Stimulated activated naive CD8-positive, alpha-beta T cell treated with anti-CD3 and anti-CD28 coated beads, Interleukin-15, Interleukin-2, amounts not matched to agents 100 ng/mL and 50 ng/mL, for 24 hours (primary cell): ENCODE measurements around the gene WWOX.

Experiments
- H3K27ac Mint-ChIP-seq: one replicate; pipeline ENCODE4 v1.8.0; 2021; ENCODE audit warnings: mild to moderate bottlenecking, mixed read lengths
- H3K27me3 Mint-ChIP-seq: one replicate; pipeline ENCODE4 v1.8.0; 2021; ENCODE audit warnings: mixed read lengths
- H3K36me3 Mint-ChIP-seq: one replicate; pipeline ENCODE4 v1.8.0; 2021; ENCODE audit warnings: low read depth, mixed read lengths
- H3K4me1 Mint-ChIP-seq: one replicate; pipeline ENCODE4 v1.8.0; 2021; ENCODE audit warnings: low read depth, mixed read lengths
- H3K4me3 Mint-ChIP-seq: one replicate; pipeline ENCODE4 v1.8.0; 2021; ENCODE audit warnings: mild to moderate bottlenecking, mixed read lengths
- H3K9me3 Mint-ChIP-seq: one replicate; pipeline ENCODE4 v1.8.0; 2021; ENCODE audit warnings: mixed read lengths

Gene WWOX

GRCh38 chr16:78984887-78985464 is 885.5 kb downstream of the WWOX start:
- Mint-ChIP-seq H3K27me3 (no peaks in the 10 kb centered on the region), H3K27ac (no peak overlapping the region), H3K4me1 (peaks cover 4% of the 10 kb centered on the region), H3K4me3 (no peak overlapping the region), H3K9me3 (no peaks in the 10 kb centered on the region), H3K36me3 (no peaks in the 10 kb centered on the region)

DNA sequence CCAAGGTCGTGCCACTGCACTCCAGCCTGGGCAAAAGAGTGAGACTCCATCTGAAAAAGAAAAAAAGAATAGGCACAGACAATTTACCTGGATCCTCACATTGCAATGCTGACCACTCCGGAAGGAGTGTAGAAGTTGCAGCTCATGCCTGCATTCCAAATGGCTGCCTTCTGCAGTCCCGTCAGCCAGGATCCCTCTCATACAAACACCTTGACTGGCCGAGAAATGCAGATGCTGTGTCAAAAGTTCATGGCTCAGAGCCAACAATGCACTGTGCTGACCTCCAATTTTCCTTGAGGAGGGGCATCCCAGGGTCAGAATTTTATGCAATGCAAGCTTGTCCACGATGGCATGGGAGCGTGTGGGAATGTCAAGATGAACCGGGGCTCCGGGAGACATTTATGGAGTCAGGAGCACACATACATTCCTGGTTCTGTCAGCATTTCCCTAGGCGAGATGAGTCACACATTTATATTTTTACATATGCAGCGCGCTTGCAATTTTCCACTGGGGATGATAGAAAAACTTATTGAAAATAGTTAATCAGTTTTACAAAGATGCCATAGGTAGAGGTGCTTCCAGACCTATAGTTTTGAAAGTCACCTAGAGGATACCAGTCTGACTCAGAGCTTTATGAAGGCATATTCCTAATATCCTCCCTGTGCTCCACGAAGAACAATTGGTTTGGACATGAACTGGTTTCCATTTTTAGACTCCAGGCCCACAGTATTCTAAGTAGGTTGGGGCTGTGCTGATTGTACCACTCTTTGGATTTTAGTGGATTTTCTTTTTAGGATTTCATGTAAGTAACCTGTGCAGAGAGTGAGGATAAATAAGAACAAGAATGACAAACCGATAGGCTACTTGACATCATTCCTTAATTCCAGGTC is 886.5 kb downstream of the WWOX start:
- Mint-ChIP-seq H3K27me3 (no peaks in the 10 kb centered on the region), H3K9me3 (no peaks in the 10 kb centered on the region), H3K4me3 (no peak overlapping the region), H3K4me1 (peaks cover 4% of the 10 kb centered on the region), H3K36me3 (no peaks in the 10 kb centered on the region), H3K27ac (no peak overlapping the region)

DNA sequence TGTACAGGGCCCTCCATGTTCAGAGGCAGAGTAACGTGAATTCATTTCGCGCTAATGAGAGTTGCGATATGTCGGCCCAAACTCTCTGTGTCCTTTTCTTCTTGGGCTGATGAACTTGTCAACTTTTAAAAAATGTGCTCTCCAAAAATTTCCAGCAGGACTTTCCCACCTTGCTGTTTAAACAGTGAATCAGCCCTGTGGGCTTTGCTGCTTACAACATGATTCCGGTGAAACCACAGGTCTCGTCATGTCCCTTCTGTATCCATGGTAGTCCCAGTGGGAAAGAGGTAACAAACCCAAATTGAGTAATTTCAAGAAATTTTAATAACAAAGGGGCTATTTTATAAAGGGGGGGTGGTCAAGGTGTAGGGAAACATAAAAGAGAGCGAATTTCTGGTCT is 888.2 kb downstream of the WWOX start:
- Mint-ChIP-seq H3K9me3 (no peaks in the 10 kb centered on the region), H3K36me3 (no peaks in the 10 kb centered on the region), H3K27ac (no peak overlapping the region), H3K4me3 (no peak overlapping the region), H3K4me1 (peaks cover 4% of the 10 kb centered on the region), H3K27me3 (no peaks in the 10 kb centered on the region)

DNA sequence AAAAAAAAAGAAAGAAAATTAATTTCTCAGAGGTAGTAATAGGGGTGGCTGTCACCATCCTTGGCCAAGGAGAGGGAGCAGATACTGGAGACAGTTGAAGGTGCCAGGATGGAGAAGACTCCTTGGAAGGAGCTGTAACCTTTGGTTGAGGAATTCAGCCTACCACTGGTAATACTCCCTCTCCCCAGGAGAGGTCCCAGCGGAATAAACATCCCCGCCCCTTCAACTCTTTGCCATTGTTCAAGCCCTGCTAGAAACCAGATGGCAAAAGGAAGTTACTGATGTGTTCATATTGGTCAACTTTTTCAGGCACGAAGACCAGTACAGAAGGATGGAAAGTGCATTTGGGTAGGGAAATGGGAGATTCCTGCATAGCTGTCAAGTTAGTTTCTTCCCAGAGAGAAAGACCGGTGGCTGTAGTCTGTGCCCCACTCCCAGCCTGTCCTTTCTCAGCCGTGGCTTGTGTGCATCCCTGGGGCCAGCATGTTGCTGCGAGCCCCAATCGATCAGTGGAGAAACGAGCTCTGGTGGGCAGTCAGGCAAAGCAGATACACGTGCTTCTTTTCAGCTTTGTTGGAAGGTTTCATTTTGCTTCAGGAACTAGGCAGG is 889.0 kb downstream of the WWOX start:
- no peaks in the 10 kb centered on the region for H3K36me3 Mint-ChIP-seq
- no peak overlapping the region for H3K27ac Mint-ChIP-seq
- no peak overlapping the region for H3K4me3 Mint-ChIP-seq
- no peaks in the 10 kb centered on the region for H3K9me3 Mint-ChIP-seq
- no peaks in the 10 kb centered on the region for H3K27me3 Mint-ChIP-seq
- peaks cover 4% of the 10 kb centered on the region for H3K4me1 Mint-ChIP-seq

GRCh38 chr16:78990309-78990701 is 890.9 kb downstream of the WWOX start:
- Mint-ChIP-seq H3K27ac (no peak overlapping the region), H3K4me3 (no peak overlapping the region), H3K27me3 (no peaks in the 10 kb centered on the region), H3K36me3 (no peaks in the 10 kb centered on the region), H3K9me3 (no peaks in the 10 kb centered on the region), H3K4me1 (peaks cover 4% of the 10 kb centered on the region)

GRCh38 chr16:78992001-78992400 is 892.5 kb downstream of the WWOX start:
- H3K4me3 Mint-ChIP-seq = no peak overlapping the region
- no peaks in the 10 kb centered on the region for H3K27me3 Mint-ChIP-seq
- no peaks in the 10 kb centered on the region for H3K36me3 Mint-ChIP-seq
- no peaks in the 10 kb centered on the region for H3K9me3 Mint-ChIP-seq
- H3K4me1 Mint-ChIP-seq = peaks cover 4% of the 10 kb centered on the region
- H3K27ac Mint-ChIP-seq = no peak overlapping the region

DNA sequence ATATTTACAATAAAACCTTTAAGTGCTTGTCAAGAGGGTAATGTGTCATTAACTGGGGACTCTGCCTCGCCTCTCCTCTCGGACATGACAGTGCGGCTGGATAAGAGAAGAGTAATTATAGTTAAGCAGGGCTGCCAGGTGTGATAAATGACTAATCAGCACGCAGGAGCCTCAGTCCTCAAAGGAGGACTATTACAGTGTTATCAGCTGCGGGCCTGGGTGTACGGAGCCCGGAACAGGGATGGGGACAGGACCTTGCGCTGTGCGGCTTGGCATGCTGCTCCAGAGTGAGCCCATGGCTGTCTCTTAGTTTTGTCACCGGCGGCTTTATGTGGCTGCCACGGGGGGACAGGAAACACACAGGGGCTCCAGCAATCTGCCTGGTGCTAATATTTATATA is 893.9 kb downstream of the WWOX start:
- peaks cover 4% of the 10 kb centered on the region for H3K4me1 Mint-ChIP-seq
- no peaks in the 10 kb centered on the region for H3K36me3 Mint-ChIP-seq
- H3K9me3 Mint-ChIP-seq = no peaks in the 10 kb centered on the region
- no peak overlapping the region for H3K4me3 Mint-ChIP-seq
- no peak overlapping the region for H3K27ac Mint-ChIP-seq
- no peaks in the 10 kb centered on the region for H3K27me3 Mint-ChIP-seq

DNA sequence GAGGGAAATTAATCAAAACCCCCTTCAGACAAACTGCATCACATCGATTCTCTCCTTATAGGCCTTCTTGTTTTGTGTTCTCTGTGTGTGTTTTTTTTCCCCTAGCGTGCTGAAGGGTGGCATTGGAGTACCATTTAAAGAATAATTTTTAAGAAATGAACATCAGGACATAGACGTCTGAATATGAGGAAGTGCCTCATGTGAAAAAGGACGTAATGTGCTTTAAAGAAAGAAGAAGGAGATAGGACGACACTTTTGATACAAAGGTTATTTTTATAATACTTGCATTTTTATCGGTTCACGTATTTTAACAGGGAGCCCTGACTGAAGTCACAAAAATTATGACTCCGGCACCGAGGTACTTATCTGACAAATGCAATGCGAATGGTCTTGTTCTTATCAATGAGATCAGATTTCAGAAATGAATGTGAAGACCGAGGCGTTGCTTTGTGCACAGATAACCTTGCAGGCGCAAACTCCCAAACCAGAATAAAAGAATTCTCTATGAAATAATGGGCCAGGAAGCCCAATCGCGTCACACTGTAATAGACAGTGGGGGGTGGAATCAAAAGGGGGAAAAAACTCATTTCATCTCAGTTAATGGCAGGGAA is 894.8 kb downstream of the WWOX start:
- Mint-ChIP-seq H3K4me1 (peaks cover 3% of the 10 kb centered on the region), H3K27me3 (no peaks in the 10 kb centered on the region), H3K4me3 (no peak overlapping the region), H3K9me3 (no peaks in the 10 kb centered on the region), H3K27ac (no peak overlapping the region), H3K36me3 (no peaks in the 10 kb centered on the region)

DNA sequence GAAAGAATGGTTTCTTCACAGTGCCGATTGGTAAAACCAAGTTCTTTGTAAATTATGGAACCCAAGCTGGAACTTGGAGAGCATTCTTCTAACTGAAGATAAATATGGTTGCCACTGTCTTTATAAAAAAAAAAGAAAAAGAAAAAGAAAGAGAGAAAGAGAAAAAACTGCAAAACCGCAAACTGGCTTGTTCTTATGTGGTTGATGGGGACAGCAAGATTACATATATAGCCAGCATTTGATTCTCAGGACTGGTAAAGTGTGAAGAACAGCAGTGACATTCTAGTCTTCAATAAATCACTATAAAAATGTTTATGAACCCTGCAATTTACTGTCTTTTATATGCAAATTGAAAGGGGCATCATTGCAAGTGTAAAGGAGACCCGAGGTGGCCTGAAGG is 896.0 kb downstream of the WWOX start:
- Mint-ChIP-seq H3K27me3 (no peaks in the 10 kb centered on the region), H3K9me3 (no peaks in the 10 kb centered on the region), H3K4me1 (no peaks in the 10 kb centered on the region), H3K4me3 (no peak overlapping the region), H3K27ac (no peak overlapping the region), H3K36me3 (no peaks in the 10 kb centered on the region)

DNA sequence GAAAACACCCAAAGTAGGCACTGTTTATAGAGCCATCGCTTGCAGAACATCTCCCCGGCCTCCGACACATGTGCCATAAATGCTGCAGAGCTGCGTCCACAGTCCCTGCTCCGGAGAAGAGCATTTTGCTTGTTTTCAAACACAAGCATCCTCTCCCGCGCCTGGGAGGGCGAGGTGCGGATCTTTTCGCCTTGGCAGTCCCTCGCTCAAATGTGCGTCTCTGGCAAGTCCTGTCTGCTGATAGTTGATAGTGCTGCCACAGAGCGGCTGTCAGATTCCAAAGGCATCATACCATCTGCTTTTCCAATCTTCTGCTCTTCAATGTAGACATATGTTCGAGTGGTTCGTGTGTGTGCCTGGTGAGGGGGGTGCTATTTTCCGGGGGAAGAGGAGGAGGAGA is 897.3 kb downstream of the WWOX start:
- Mint-ChIP-seq H3K36me3 (no peaks in the 10 kb centered on the region), H3K27me3 (no peaks in the 10 kb centered on the region), H3K9me3 (no peaks in the 10 kb centered on the region), H3K4me3 (no peak overlapping the region), H3K27ac (no peak overlapping the region), H3K4me1 (no peaks in the 10 kb centered on the region)

DNA sequence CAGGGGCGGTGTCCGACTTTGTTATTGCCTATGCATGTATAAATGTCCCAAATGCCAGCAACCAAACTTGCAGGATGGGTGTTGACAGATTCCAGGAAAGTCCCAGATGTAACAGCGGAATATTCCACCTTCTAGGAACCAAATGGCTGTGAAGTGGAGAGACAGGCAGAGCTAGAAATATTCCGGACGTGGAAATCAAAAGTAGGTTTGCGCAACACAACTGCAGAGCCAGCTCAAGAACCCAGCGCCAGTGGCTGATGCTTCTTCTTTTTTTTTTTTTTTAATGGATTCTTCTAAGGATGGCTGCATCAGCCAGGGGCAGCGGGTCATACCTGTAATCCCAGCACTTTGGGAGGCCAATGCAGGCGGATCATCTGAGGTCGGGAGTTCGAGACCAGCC is 899.4 kb downstream of the WWOX start:
- no peak overlapping the region for H3K4me3 Mint-ChIP-seq
- H3K36me3 Mint-ChIP-seq = no peaks in the 10 kb centered on the region
- H3K27me3 Mint-ChIP-seq = no peaks in the 10 kb centered on the region
- no peaks in the 10 kb centered on the region for H3K9me3 Mint-ChIP-seq
- H3K27ac Mint-ChIP-seq = no peak overlapping the region
- no peaks in the 10 kb centered on the region for H3K4me1 Mint-ChIP-seq

- Mint-ChIP-seq H3K4me3 (no peak overlapping the region), H3K27me3 (no peaks in the 10 kb centered on the region), H3K9me3 (no peaks in the 10 kb centered on the region), H3K36me3 (no peaks in the 10 kb centered on the region), H3K4me1 (peaks cover 3% of the 10 kb centered on the region), H3K27ac (no peak overlapping the region)
Measured at GRCh38 chr16:79001156-79001967, 901.9 kb downstream of the WWOX start.

DNA sequence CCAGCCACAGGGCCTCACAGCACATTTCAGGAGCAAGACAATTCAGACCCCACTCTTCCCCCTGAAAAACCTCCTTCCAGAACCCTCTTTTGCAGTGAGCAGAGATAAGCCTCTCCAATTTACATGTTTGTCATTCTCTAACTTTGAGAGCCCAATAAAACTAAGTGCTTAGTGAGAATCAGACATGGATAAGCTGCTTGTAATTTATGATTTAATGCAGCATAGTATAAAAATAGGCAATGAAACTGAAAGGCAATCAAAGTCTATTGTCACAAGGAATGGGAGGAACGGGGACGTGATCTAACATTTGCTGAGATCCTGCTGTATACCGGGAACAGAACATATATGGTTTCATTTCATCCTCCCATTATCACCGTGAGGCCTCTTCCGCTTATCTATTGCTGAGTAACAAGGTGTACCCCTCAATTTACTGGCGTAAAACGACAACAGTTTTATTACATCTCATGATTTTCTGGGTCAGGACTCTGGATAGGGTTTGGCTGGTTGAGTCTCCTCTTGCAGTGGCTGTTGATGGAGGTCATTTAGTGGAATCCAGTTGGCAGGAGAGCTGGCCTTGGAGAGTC is 903.7 kb downstream of the WWOX start:
- H3K27ac Mint-ChIP-seq = no peak overlapping the region
- H3K36me3 Mint-ChIP-seq = peaks cover 4% of the 10 kb centered on the region
- H3K4me3 Mint-ChIP-seq = no peak overlapping the region
- no peaks in the 10 kb centered on the region for H3K27me3 Mint-ChIP-seq
- H3K4me1 Mint-ChIP-seq = peaks cover 20% of the 10 kb centered on the region
- no peaks in the 10 kb centered on the region for H3K9me3 Mint-ChIP-seq

- Mint-ChIP-seq H3K36me3 (peaks cover 8% of the 10 kb centered on the region), H3K4me1 (peaks cover 24% of the 10 kb centered on the region), H3K27me3 (no peaks in the 10 kb centered on the region), H3K27ac (no peak overlapping the region), H3K4me3 (no peak overlapping the region), H3K9me3 (no peaks in the 10 kb centered on the region)
Measured at GRCh38 chr16:79004309-79004708, 904.9 kb downstream of the WWOX start.
